HCT116 (cell line): ENCODE results near the gene AARSD1. TPM values are rescaled to one million over a fixed set of nuclear protein-coding genes. Genes with fewer than 3 reads are reported as not detected.
A peak's percentile ranks its signal among the peaks of the same experiment; 100 is the strongest.

Experiments
- ATAC-seq: fragments of 200-7000 bp; cut with Tn5 transposase; 2 replicates; pipeline ENCODE4 v1.9.1; 2020; ENCODE audit warnings: mild to moderate bottlenecking, moderate library complexity
- BruUV-seq: library from RNA; stranded (reverse); fragments of 400-500 nt; replicated peaks from 2 replicates; lab custom pipeline; 2021; lab: Mats Ljungman, UMichigan
- CTCF ChIA-PET: fragments of 300-600 bp; sonication (Branson Sonifier 250); formaldehyde crosslinking; loops from one replicate; lab custom pipeline; 2021; ENCODE audit warnings: antibody characterized with exemption; lab: Charles Lee
- POLR2A ChIA-PET: fragments of 300-600, 350-600 bp; sonication (Branson Sonifier 250); formaldehyde crosslinking; loops from one replicate; lab custom pipeline; 2021; ENCODE audit warnings: antibody characterized with exemption; lab: Charles Lee
- RAD21 ChIA-PET, 2 experiments: fragments of 300-600 bp; sonication (Branson Sonifier 250); formaldehyde crosslinking; loops; one replicate each; lab custom pipeline; 2023; ENCODE audit warnings: low total read pairs in 2 of 2; ENCODE audit not compliant: uncharacterized antibody in 2 of 2, unreplicated experiment in 2 of 2, low non-redundant PET in 1 of 2; lab: Charles Lee
- DNase-seq: peaks from one replicate; pipeline ENCODE4 v3.0.0-alpha.2; 2010; ENCODE audit warnings: low read depth, low spot score
- H2AFZ ChIP-seq: fragments of 200-600 bp; shearing (Covaris generic), sonication (generic); 2 replicates; pipeline ENCODE4 v1.6.1; 2017; ENCODE audit warnings: low read depth, mixed run types, mixed read lengths, antibody characterized with exemption, low read length; ENCODE audit not compliant: poor library complexity, severe bottlenecking
- H3K27ac ChIP-seq: 2 replicates; pipeline ENCODE4 v1.5.1; 2012; ENCODE audit warnings: low read depth, low read length
- H3K27me3 ChIP-seq: fragments of 200-600 bp; sonication (generic); 2 replicates; pipeline ENCODE4 v1.6.1; 2016; ENCODE audit warnings: mixed run types, low read length, mixed read lengths; ENCODE audit not compliant: insufficient read depth
- H3K36me3 ChIP-seq, 2 experiments: fragments of 200-500 bp in 1 of 2; fragments of 200-600 bp in 1 of 2; sonication (Bioruptor generic) in 1 of 2; sonication (generic) in 1 of 2; 2 replicates each; pipeline versions ENCODE4 v1.5.1 to v1.6.1; 2014 to 2016; ENCODE audit warnings: low read length in 2 of 2, inconsistent platforms in 1 of 2, mixed read lengths in 1 of 2, mixed run types in 1 of 2; ENCODE audit not compliant: insufficient read depth in 2 of 2, control insufficient read depth in 1 of 2
- H3K4me1 ChIP-seq, 2 experiments: fragments of 200-600 bp in 1 of 2; sonication (generic) in 1 of 2; 2 replicates each; pipeline versions ENCODE4 v1.5.1 to v1.6.1; 2012 to 2017; ENCODE audit warnings: low read length in 2 of 2, inconsistent platforms in 1 of 2, mild to moderate bottlenecking in 1 of 2, mixed read lengths in 1 of 2, mixed run types in 1 of 2, moderate library complexity in 1 of 2; ENCODE audit not compliant: insufficient read depth in 2 of 2, control insufficient read depth in 1 of 2
- H3K4me2 ChIP-seq: fragments of 200-600 bp; sonication (generic); 2 replicates; pipeline ENCODE4 v1.6.1; 2017; ENCODE audit warnings: mixed run types, low read length, mixed read lengths
- H3K4me3 ChIP-seq, 2 experiments: fragments of 200-600 bp in 1 of 2; sonication (generic) in 1 of 2; replicated peaks in 1 of 2; 2 replicates each; pipeline ENCODE4 v1.5.1; 2011 to 2016; ENCODE audit warnings: low read length in 2 of 2, control low read depth in 1 of 2, low read depth in 1 of 2, mild to moderate bottlenecking in 1 of 2, mixed read lengths in 1 of 2, mixed run types in 1 of 2
- H3K79me2 ChIP-seq: fragments of 200-600 bp; sonication (generic); 2 replicates; pipeline ENCODE4 v1.6.1; 2017; ENCODE audit warnings: mild to moderate bottlenecking, mixed run types, low read length, moderate library complexity, mixed read lengths; ENCODE audit not compliant: insufficient read depth
- H3K9ac ChIP-seq: fragments of 200-600 bp; sonication (generic); 2 replicates; pipeline ENCODE4 v1.6.1; 2016; ENCODE audit warnings: low read length, mixed read lengths
- H3K9me2 ChIP-seq: fragments of 200-600 bp; sonication (generic), shearing (Covaris generic); 2 replicates; pipeline ENCODE4 v1.6.1; 2017; ENCODE audit warnings: mixed run types, mild to moderate bottlenecking, moderate library complexity; ENCODE audit not compliant: insufficient read depth
- H3K9me3 ChIP-seq, 2 experiments: fragments of 200-500 bp in 1 of 2; fragments of 200-600 bp in 1 of 2; sonication (Bioruptor generic) in 1 of 2; sonication (generic) in 1 of 2; 2 replicates each; pipeline ENCODE4 v1.6.1; 2014 to 2017; ENCODE audit warnings: low read length in 2 of 2, mixed read lengths in 2 of 2, inconsistent platforms in 1 of 2, low read depth in 1 of 2, mild to moderate bottlenecking in 1 of 2, mixed run types in 1 of 2, moderate library complexity in 1 of 2; ENCODE audit not compliant: control insufficient read depth in 1 of 2, insufficient read depth in 1 of 2
- H4K20me1 ChIP-seq: fragments of 200-600 bp; sonication (generic), shearing (Covaris generic); 2 replicates; pipeline ENCODE4 v1.6.1; 2017; ENCODE audit warnings: mixed run types, mild to moderate bottlenecking, moderate library complexity; ENCODE audit not compliant: insufficient read depth
- CBX3 ChIP-seq: IDR thresholded peaks from 2 replicates; pipeline ENCODE4 v1.6.1; 2012; ENCODE audit warnings: low read depth
- CTCF ChIP-seq, 3 experiments: fragments of 200-600 bp in 1 of 3; sonication (generic) in 1 of 3; IDR thresholded peaks in 2 of 3; conservative IDR thresholded peaks in 1 of 3; 2 replicates each; pipeline ENCODE4 v1.5.1; 2012 to 2017; ENCODE audit warnings: low read depth in 2 of 3, low read length in 2 of 3, antibody characterized with exemption in 1 of 3, borderline replicate concordance in 1 of 3, control low read depth in 1 of 3, mild to moderate bottlenecking in 1 of 3, mixed read lengths in 1 of 3, mixed run types in 1 of 3, moderate library complexity in 1 of 3; ENCODE audit not compliant: insufficient read depth in 1 of 3
- EGR1 ChIP-seq: IDR thresholded peaks from 2 replicates; pipeline ENCODE4 v1.6.1; 2012; ENCODE audit warnings: low read depth
- EZH2 ChIP-seq: fragments of 200-600 bp; sonication (generic); IDR thresholded peaks from 2 replicates; pipeline ENCODE4 v1.6.1; 2017; ENCODE audit warnings: antibody characterized with exemption, mixed run types
- EZH2phosphoT487 ChIP-seq: fragments of 200-600 bp; IDR thresholded peaks from 2 replicates; pipeline ENCODE4 v1.6.1; 2018; ENCODE audit warnings: antibody characterized with exemption, borderline replicate concordance
- JUND ChIP-seq: IDR thresholded peaks from 2 replicates; pipeline ENCODE4 v1.6.1; 2012
- POLR2A ChIP-seq: IDR thresholded peaks from 2 replicates; pipeline ENCODE4 v1.7.0; 2011; ENCODE audit warnings: borderline replicate concordance; ENCODE audit not compliant: insufficient read depth, insufficient read length; ENCODE audit errors: extremely low read depth
- REST ChIP-seq: IDR thresholded peaks from 2 replicates; pipeline ENCODE4 v1.6.1; 2012; ENCODE audit warnings: low read depth
- SIN3A ChIP-seq: IDR thresholded peaks from 2 replicates; pipeline ENCODE4 v1.6.1; 2012; ENCODE audit warnings: low read depth
- SP1 ChIP-seq: IDR thresholded peaks from 2 replicates; pipeline ENCODE4 v1.6.1; 2012; ENCODE audit warnings: low read depth
- YY1 ChIP-seq: IDR thresholded peaks from 2 replicates; pipeline ENCODE4 v1.6.1; 2011; ENCODE audit warnings: low read length, low read depth, moderate library complexity, mild to moderate bottlenecking; ENCODE audit not compliant: insufficient replicate concordance; ENCODE audit errors: extremely low read depth
- intact Hi-C: fragments of 100-400 bp; cut with micrococcal nuclease; formaldehyde crosslinking; loops from 2 replicates; pipeline ENCODE4 v1.10.0; 2022
- total RNA-seq: library from RNA; stranded (reverse); gene quantifications from one replicate; pipeline ENCODE4 v1.2.1, GENCODE V29; 2021; ENCODE audit not compliant: unreplicated experiment

Gene AARSD1
- total RNA-seq, 1 experiment from 2014 or later, result 65.9 TPM

GRCh38 chr17:42999003-42999525 lies 34.8 kb upstream of the AARSD1 start (continued):
- TF ChIP-seq REST (no peak), CBX3 (no peak), POLR2A (no peak), EGR1 (no peak), SP1 (no peak), YY1 (no peak), EZH2phosphoT487 (no peak)

GRCh38 chr17:42997984-42998938 lies 34.0 kb upstream of the AARSD1 start, which contains the start of gene RPL27:
TSS of gene RPL27 (plus strand) at chr17:42998419. CDS start at chr17:42998751, 332 bp downstream.
- peak; percentile 90 for ATAC-seq
- CTCF ChIA-PET, result interaction anchor here (0.9 to 1.7 kb wide), 10 partner anchors 8 to 486 kb away, joined by 3 to 12 read pairs (median 4); partner anchors contain the start of genes DHX8, IFI35, PSMC3IP and PTGES3L
- no peaks in the 10 kb centered on the region for H4K20me1 ChIP-seq
- H3K36me3 ChIP-seq, result peaks cover 14 to 32% of the 10 kb centered on the region in 2 experiments
- H3K79me2 ChIP-seq, result peaks cover 41% of the 10 kb centered on the region
- H3K9me3 ChIP-seq, result no peaks in the 10 kb centered on the region
- peak within 1 kb of the TSS; percentile 97 to 99 for H3K4me3 ChIP-seq
- H2AFZ ChIP-seq, result peak within 1 kb of the TSS; percentile 65
- no peaks in the 10 kb centered on the region for H3K9me2 ChIP-seq
- RAD21 ChIA-PET, result interaction anchor here (0.9 to 1.4 kb wide), 4 partner anchors 26 to 69 kb away, joined by 3 to 5 read pairs (median 4); partner anchors contain the start of gene AARSD1 (in 1 of the 2)
- BruUV-seq, result TSS peak; percentile 76
- intact Hi-C loops, result loop anchor here (1.0 kb wide), 1 partner anchor 155 kb away; no protein-coding TSS in a partner anchor
- peak within 1 kb of the TSS; percentile 99 for H3K9ac ChIP-seq
- peak; percentile 100 for DNase-seq
- POLR2A ChIA-PET, result interaction anchor here (0.6 to 2.4 kb wide), 26 partner anchors 9 to 484 kb away, joined by 3 to 38 read pairs (median 4); partner anchors contain the start of genes BECN1, BRCA1, IFI35 and NBR1
- H3K4me1 ChIP-seq, result peaks cover 13 to 48% of the 10 kb centered on the region in 2 experiments
- peak within 1 kb of the TSS; percentile 92 for H3K27ac ChIP-seq
- H3K4me2 ChIP-seq, result peak within 1 kb of the TSS; percentile 98
- H3K27me3 ChIP-seq, result no peaks in the 10 kb centered on the region
- TF ChIP-seq REST (no peak), CTCF (IDR thresholded peaks at IDR 0.05 in 2 of 3, conservative IDR thresholded peaks at IDR 0.05 in 1 of 3; ENCODE audit: borderline replicate concordance in 1 of 3, insufficient read depth in 1 of 3, low read depth in 2 of 3, low read length in 2 of 3) (peak; percentile 77 to 96 (median 79)), JUND (peak; percentile 61), POLR2A (peak; percentile 78), EZH2 (no peak), EZH2phosphoT487 (no peak), SIN3A (peak; percentile 90)
